Thoracic aorta (tissue), 2 donors: Measurements from ENCODE around the gene CNGB1. TPM values are rescaled to one million over a fixed set of nuclear protein-coding genes. Genes with fewer than 3 reads are reported as not detected.
"Not testable (repeated sequence)": the region's sequence is repeated elsewhere in the genome, so short reads cannot be mapped to it uniquely, and the experiment has no call there.

Experiments used
- ATAC-seq: fragments of 150-250 bp; one replicate; pipeline ENCODE4 v1.8.0; 2017; ENCODE audit warnings: low read depth; ENCODE audit not compliant: insufficient number of reproducible peaks, low FRiP score
- DNase-seq: peaks from one replicate; pipeline ENCODE4 v3.0.0-alpha.2; 2020; ENCODE audit warnings: low spot score
- H3K27ac ChIP-seq, 2 donors: fragments of 200-600 bp; sonication (generic); 1 replicate in 1 of 2; 2 replicates in 1 of 2; pipeline ENCODE4 v1.5.1; 2016; ENCODE audit warnings: mild to moderate bottlenecking in 2 of 2, moderate library complexity in 2 of 2
- H3K27me3 ChIP-seq: fragments of 200-600 bp; sonication (generic); replicated peaks from 2 replicates; pipeline ENCODE4 v1.6.0; 2016; ENCODE audit warnings: mild to moderate bottlenecking; ENCODE audit not compliant: insufficient read depth
- H3K36me3 ChIP-seq: fragments of 200-600 bp; sonication (generic); one replicate; pipeline ENCODE4 v1.5.1; 2016
- H3K4me1 ChIP-seq, 2 donors: fragments of 200-600 bp; sonication (generic); 1 replicate in 1 of 2; 2 replicates in 1 of 2; pipeline versions ENCODE4 v1.5.1 to v1.6.0; 2016; ENCODE audit warnings: low read depth in 2 of 2, mild to moderate bottlenecking in 1 of 2; ENCODE audit not compliant: control insufficient read depth in 1 of 2
- H3K4me3 ChIP-seq: fragments of 200-600 bp; sonication (generic); 2 replicates; pipeline ENCODE4 v1.5.1; 2016; ENCODE audit warnings: mild to moderate bottlenecking
- H3K9me3 ChIP-seq: fragments of 200-600 bp; sonication (generic); 2 replicates; pipeline ENCODE4 v1.5.1; 2016
- CTCF ChIP-seq: fragments of 200-600 bp; sonication (generic); IDR thresholded peaks from one replicate; pipeline ENCODE4 v1.5.1; 2019; ENCODE audit warnings: antibody characterized with exemption
- total RNA-seq, 2 donors: library from RNA; depleted of rRNA; stranded (reverse); fragments of >200 nt; gene quantifications; one replicate each; pipeline versions ENCODE4 v1.1.0 to v1.2.3, GENCODE V29; 2016

CNGB1 gene
- total RNA-seq, 2 donors from 2014 or later, result not detected

- H3K4me3 ChIP-seq, result no peak overlapping the region
- no peak overlapping the region for H3K27ac ChIP-seq
- no peak for TF ChIP-seq CTCF
- H3K9me3 ChIP-seq, result no peaks in the 10 kb centered on the region
- no peaks in the 10 kb centered on the region for H3K27me3 ChIP-seq
- H3K4me1 ChIP-seq, result no peaks in the 10 kb centered on the region
- DNase-seq, result no peak
- no peak for ATAC-seq
- no peaks in the 10 kb centered on the region for H3K36me3 ChIP-seq
These were observed 50.6 kb downstream of the CNGB1 start for GRCh38 chr16:57920215-57920879.

GRCh38 chr16:57918994-57919393, 51.9 kb downstream of the CNGB1 start:
- no peak for ATAC-seq
- H3K36me3 ChIP-seq, result no peaks in the 10 kb centered on the region
- no peaks in the 10 kb centered on the region for H3K9me3 ChIP-seq
- H3K4me1 ChIP-seq, result no peaks in the 10 kb centered on the region
- no peak for TF ChIP-seq CTCF
- no peak overlapping the region for H3K4me3 ChIP-seq
- H3K27me3 ChIP-seq, result no peaks in the 10 kb centered on the region
- DNase-seq, result no peak
- H3K27ac ChIP-seq, result no peak overlapping the region

- Histone ChIP-seq H3K36me3 (no peaks in the 10 kb centered on the region), H3K27ac (no peak overlapping the region), H3K4me1 (no peaks in the 10 kb centered on the region), H3K4me3 (no peak overlapping the region), H3K9me3 (no peaks in the 10 kb centered on the region), H3K27me3 (no peaks in the 10 kb centered on the region)
- no peak for ATAC-seq
- DNase-seq, result no peak
- TF ChIP-seq CTCF, result no peak
These were observed 52.5 kb downstream of the CNGB1 start for GRCh38 chr16:57918444-57918843.

GRCh38 chr16:57917929-57918328, 53.0 kb downstream of the CNGB1 start:
- ATAC-seq, H3K27me3 ChIP-seq, H3K36me3 ChIP-seq, H3K4me3 ChIP-seq, H3K9me3 ChIP-seq, H3K27ac ChIP-seq, DNase-seq, H3K4me1 ChIP-seq: not testable (repeated sequence)

GRCh38 chr16:57917489-57917888, 53.4 kb downstream of the CNGB1 start:
- H3K27ac ChIP-seq, ATAC-seq, DNase-seq, H3K9me3 ChIP-seq, H3K36me3 ChIP-seq, H3K27me3 ChIP-seq, H3K4me3 ChIP-seq, H3K4me1 ChIP-seq: not testable (repeated sequence)

GRCh38 chr16:57916735-57917438, 54.0 kb downstream of the CNGB1 start:
- Histone ChIP-seq H3K27me3 (no peaks in the 10 kb centered on the region), H3K4me1 (no peaks in the 10 kb centered on the region), H3K9me3 (no peaks in the 10 kb centered on the region), H3K36me3 (no peaks in the 10 kb centered on the region), H3K4me3 (no peak overlapping the region), H3K27ac (no peak overlapping the region)
- ATAC-seq, result no peak
- no peak for TF ChIP-seq CTCF
- DNase-seq, result no peak
